Activated CD8-positive, alpha-beta memory T cell treated with anti-CD3 and anti-CD28 coated beads, Interleukin-2, amount 50 U/mL, for 24 hours (primary cell): ENCODE measurements around the gene NFATC2IP.

Experiments used
- DNase-seq: peaks from one replicate; pipeline ENCODE4 v3.0.0-alpha.2; 2020; ENCODE audit errors: extremely low read depth

The NFATC2IP gene

DNA sequence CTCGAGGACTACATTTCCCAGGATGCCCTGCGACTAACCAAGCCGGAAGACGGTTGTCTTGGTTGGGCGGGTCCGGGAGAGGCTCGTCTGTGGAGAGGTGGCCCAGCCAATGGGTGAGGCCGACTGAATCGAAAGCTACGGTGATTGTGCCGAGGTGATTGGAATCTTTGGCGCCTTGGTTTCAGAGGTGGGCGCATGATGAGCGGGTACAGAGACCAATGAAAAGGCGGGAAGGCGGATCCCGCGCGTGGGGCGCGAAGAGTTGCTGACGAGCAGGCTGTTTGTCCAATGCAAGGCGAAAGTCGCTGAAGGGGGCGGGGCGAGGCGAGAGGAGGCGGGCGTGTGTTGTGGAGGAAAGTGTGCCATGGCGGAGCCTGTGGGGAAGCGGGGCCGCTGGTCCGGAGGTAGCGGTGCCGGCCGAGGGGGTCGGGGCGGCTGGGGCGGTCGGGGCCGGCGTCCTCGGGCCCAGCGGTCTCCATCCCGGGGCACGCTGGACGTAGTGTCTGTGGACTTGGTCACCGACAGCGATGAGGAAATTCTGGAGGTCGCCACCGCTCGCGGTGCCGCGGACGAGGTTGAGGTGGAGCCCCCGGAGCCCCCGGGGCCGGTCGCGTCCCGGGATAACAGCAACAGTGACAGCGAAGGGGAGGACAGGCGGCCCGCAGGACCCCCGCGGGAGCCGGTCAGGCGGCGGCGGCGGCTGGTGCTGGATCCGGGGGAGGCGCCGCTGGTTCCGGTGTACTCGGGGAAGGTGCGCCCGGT is at the start of gene NFATC2IP:
Gene NFATC2IP, plus strand, starts transcription at position 290 of the 762 bp plus-strand sequence. Its CDS starts 75 bp downstream, at position 365.
- peak; percentile 99 for DNase-seq

DNA sequence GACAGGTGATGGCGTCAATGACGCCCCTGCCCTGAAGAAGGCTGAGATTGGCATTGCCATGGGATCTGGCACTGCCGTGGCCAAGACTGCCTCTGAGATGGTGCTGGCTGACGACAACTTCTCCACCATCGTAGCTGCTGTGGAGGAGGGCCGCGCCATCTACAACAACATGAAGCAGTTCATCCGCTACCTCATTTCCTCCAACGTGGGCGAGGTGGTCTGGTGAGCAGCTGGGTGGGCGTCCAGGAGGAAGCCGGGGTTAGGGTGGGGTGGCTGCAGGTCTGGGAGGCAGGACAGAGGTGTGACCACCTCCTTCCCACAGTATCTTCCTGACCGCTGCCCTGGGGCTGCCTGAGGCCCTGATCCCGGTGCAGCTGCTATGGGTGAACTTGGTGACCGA is 48.9 kb upstream of the NFATC2IP start:
- no peak for DNase-seq

DNA sequence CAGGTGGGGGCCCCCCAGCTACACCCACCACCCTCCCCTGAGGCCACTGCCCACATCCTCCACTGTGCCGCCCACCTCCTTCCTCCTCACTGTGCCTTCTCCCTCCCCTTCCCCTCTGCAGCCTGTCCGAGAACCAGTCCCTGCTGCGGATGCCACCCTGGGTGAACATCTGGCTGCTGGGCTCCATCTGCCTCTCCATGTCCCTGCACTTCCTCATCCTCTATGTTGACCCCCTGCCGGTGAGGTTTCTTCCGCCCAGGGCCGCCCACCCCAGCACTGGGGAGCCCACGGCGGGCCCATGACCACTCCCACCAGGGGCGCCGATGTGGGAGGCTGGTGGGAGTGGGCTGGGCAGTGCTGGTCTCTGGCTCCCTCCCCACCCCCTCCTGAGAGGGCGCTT is 47.8 kb upstream of the NFATC2IP start:
- DNase-seq = no peak

GRCh38 chr16:28903344-28904042 is 47.2 kb upstream of the NFATC2IP start:
- no peak for DNase-seq

GRCh38 chr16:28904363-28904762 is 46.4 kb upstream of the NFATC2IP start:
- no peak for DNase-seq

DNA sequence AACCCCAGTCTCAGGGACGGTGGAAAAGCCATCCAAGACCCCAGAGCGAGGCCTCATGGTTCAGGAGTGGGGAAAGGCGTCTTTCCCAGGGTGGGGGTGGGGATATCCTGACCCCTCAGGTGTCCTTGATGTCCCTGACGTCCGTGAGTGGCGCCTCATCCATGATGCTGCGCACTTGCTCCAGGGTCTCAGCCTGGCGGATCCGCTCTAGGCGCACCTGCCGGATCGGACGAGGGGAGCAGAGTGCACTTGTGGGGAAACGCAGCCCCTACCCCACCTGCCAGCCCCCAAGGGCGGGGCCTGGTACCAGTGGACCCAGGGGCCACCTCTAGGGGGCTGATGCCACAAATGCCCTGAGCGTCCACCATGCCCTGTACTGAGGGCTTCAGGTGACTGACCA is 45.9 kb upstream of the NFATC2IP start:
- DNase-seq = no peak

GRCh38 chr16:28905229-28905754 is 45.4 kb upstream of the NFATC2IP start:
- no peak for DNase-seq

DNA sequence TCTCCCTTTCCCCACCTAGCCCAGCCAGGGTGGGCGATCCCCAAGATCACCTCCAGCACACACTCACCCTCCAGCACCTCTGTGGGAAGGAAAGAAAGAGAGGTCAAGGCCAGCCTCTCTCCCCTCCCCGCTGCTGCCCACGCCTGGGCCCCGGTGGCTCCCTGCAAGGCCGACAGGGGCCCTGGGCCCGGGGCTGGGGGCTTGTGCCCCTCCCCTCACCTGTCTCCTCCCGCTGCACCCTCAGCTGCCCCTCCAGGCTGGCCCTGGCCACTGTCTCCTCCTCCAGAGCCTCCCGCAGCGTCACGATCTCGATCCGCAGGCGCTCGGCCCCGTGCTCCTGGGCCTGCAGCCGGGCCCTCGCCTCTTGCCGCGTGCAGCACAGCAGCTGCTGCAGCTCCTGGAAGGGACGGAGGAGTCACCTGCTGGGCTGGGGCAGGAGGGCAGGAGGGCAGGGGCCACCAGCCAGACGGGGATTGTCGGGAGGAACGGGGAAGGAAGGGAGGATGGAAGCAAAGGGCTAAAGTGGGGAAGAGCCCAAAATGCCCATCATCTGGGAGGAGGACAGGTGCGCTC is 44.9 kb upstream of the NFATC2IP start:
- no peak for DNase-seq

DNA sequence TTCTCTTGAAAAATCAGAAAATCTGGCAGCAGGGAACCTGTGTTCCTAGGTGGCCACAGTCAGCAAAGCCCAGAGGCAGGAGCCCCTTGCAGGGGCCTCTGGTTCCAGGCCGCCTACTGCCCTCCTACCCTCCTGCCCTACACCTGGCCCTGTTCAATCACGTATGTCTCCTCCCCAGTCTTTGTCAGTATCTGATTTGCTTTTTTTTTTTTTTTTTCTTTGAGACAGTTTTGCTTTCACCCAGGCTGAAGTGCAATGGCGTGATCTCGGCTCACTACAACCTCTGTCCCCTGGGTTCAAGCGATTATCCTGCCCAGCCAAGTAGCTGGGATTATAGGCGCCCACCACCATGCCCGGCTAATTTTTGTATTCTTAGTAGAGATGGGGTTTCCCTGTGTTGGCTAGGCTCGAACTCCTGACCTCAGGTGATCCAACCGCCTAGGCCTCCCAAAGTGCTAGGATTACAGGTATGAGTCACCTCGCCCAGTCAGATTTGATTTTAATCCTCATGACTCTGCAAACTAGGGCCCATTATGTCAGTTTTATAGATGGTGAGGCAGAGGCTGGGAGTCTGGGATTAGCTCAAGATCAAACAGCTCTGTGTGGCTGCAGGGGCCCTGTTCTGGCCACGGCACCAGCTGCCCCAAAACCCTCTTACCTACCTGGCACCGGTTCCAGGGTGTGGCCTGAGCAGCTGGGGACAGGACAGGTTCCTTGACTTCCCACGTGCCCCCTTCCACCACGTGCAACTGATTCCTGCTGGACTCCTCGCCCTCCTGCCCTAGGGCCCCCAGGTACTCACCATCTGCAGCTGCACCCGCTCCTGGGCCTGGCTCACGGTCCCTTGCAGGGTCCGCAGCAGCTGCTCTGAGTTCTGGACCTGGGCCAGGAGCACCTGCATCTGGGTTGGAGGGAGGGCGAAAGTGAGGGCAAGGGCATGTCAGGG is 40.4 kb upstream of the NFATC2IP start:
- no peak for DNase-seq

GRCh38 chr16:28912558-28912957 is 38.2 kb upstream of the NFATC2IP start:
- no peak for DNase-seq

- no peak for DNase-seq
Observed at GRCh38 chr16:28913946-28914724, 36.6 kb upstream of the NFATC2IP start.

GRCh38 chr16:28915181-28915580 is 35.6 kb upstream of the NFATC2IP start:
- no peak for DNase-seq

DNA sequence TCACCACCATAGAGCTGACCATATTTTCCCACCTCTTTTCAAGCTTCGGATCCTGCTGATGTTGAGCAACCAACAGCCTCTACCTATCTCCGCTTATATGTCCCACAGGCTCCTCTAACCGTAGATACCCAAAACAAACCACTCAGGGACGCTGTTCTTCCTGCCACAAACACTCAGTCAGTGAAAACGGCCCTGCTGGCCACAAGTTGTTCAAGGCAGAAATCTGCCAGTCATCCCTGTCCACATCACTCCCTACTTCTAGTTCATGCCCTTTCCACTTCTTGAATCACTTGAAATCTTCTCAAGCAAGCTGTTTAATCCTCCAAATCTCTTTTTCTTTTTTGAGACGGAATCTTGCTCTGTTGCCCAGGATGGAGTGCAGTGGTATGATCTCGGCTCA is 33.6 kb upstream of the NFATC2IP start:
- DNase-seq = no peak

- no peak for DNase-seq
Observed at GRCh38 chr16:28918698-28919097, 32.0 kb upstream of the NFATC2IP start.

GRCh38 chr16:28923231-28923587 is 27.5 kb upstream of the NFATC2IP start:
- DNase-seq = no peak

DNA sequence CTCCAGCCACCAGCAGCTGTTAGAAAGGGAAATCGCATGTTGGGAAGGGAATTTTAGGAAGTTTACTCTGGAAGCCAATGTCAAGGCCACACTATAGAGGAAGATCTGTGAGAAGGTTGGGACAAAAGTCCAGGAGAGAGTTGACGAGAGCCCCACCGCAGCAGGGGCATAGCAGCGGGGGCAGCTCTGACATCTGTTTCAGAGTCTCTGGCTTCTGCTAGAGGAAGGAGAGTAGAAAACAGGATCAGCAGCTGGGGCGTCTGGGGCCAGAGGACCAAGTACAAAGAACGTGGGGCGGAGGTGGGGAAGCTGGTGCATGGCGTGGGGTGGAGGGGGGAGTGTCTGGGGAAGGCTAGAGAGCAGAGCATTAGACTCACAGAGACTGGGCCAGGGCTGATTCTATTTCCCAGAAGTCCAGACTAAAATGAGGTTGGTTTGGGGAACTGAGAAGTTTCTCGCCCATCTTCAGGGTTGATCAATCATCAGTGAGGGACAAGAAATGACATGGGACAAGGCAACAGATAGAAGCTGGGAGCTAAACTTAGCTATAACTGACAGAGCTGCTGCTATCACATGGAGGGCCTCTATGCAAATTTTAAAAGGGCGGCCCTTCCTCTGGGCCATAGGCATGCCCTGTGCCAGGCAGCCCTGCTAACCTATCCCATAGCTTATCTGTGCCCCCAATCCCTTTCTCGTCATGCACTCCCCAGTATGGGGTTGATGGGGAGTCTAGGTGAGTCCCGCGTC is 26.9 kb upstream of the NFATC2IP start:
- DNase-seq = no peak

DNA sequence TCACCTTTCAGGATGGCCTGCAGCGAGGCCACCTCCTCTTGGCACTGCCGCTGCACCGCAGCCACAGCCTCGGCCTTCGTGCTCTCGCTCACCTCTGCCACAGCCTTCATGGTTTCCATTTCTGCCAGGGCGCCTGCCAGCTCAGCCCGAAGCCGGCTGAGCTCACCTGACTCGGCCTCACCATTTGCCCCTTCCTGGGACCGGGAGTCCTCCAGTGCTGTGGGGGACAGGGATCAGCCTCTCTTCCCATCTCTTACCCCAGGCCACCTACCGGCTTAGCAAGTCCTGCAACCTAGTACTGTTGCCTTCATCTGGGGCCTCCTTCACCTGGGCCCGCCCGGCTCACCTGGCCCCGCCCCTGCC is 26.4 kb upstream of the NFATC2IP start:
- DNase-seq = no peak

- peak; percentile 85 for DNase-seq
Observed at GRCh38 chr16:28924762-28925385, 25.9 kb upstream of the NFATC2IP start, which contains the start of gene RABEP2. RABEP2 (minus strand) TSS chr16:28925238; CDS start chr16:28925163, 75 bp downstream.

GRCh38 chr16:28925386-28926228 is 25.1 kb upstream of the NFATC2IP start:
- DNase-seq = peak; percentile 52
